ENCODE results near the gene SPG7. TPM values are rescaled to one million over a fixed set of nuclear protein-coding genes. Genes with fewer than 3 reads are reported as not detected.

SPG7 gene
- total RNA-seq, 1 donor from 2014 or later, result 119 TPM

DNA sequence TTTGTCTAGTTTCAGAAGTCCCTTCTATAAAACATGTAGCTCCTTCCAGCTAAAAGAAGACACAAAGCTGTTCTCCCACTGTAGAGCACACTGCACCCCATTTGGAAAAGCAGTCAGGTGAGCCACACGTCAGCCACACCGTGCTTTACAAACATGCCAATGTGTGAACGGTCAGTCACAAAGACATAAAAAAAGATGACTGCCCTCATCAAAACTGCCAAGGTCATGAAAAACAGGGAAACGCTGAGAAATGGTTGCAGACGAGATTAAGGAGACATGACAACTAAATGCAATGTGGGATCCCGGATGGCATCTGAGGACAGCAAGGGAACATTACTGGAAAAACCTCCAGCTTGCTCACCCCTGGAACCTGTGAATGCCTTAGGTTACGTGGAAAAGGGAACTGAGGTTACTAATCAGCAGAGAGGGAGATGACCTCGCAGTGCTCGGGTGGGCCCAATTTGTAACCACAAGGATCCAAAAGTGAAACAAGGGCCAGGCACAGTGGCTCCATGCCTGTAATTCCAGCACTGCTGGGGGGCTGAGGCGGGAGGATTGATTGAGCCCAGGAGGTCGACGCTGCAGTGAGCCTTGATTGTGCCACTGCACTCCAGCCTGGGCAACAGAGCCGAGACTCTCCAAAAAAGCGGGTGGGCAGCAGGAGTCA lies 25.9 kb upstream of the SPG7 start:
- no peaks in the 10 kb centered on the region for H3K9me3 ChIP-seq
- H3K36me3 ChIP-seq, result no peaks in the 10 kb centered on the region
- TF ChIP-seq, protein P1, sequence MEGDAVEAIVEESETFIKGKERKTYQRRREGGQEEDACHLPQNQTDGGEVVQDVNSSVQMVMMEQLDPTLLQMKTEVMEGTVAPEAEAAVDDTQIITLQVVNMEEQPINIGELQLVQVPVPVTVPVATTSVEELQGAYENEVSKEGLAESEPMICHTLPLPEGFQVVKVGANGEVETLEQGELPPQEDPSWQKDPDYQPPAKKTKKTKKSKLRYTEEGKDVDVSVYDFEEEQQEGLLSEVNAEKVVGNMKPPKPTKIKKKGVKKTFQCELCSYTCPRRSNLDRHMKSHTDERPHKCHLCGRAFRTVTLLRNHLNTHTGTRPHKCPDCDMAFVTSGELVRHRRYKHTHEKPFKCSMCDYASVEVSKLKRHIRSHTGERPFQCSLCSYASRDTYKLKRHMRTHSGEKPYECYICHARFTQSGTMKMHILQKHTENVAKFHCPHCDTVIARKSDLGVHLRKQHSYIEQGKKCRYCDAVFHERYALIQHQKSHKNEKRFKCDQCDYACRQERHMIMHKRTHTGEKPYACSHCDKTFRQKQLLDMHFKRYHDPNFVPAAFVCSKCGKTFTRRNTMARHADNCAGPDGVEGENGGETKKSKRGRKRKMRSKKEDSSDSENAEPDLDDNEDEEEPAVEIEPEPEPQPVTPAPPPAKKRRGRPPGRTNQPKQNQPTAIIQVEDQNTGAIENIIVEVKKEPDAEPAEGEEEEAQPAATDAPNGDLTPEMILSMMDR (IDR thresholded peaks at IDR 0.05), result no peak
- TF ChIP-seq POLR2AphosphoS5 (IDR thresholded peaks at IDR 0.05; ENCODE audit: insufficient read depth in 1 of 2, low read depth in 1 of 2) (no peak), POLR2A (IDR thresholded peaks at IDR 0.05) (no peak)
- DNase-seq (ENCODE audit: extremely low spot score in 2 of 2), result no peak
- H3K27me3 ChIP-seq, result no peaks in the 10 kb centered on the region
- H3K4me3 ChIP-seq, result peak overlapping the region in 1 of 2 donors; percentile 4
- peaks cover 100% of the 10 kb centered on the region for H3K4me1 ChIP-seq
- peak overlapping the region; percentile 61 for H3K27ac ChIP-seq
- intact Hi-C loops (cut with DNase I), result no loop called here

DNA sequence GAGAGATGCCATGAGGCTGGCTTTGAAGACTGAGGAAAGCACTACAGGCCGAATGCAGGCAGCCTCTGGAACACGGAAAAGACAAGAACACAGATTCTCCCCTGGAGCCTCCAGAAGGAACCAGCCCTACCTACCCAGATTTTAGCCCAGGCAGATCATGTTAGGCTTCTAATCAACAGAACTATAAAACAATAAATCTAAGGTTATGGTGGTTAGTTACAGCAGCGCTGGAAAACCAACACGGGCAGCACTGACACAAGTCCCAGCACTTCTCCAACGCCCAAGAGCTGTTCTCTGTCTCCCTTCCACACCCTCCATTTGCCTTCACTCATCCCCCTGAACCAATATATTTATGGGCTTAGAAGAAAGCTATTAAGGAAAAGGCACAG lies 25.4 kb upstream of the SPG7 start:
- H3K36me3 ChIP-seq, result no peaks in the 10 kb centered on the region
- intact Hi-C loops (cut with DNase I), result no loop called here
- no peak for DNase-seq (ENCODE audit: extremely low spot score in 2 of 2)
- peak overlapping the region; percentile 61 for H3K27ac ChIP-seq
- TF ChIP-seq, protein P1 (IDR thresholded peaks at IDR 0.05), result no peak
- TF ChIP-seq POLR2A (IDR thresholded peaks at IDR 0.05) (no peak), POLR2AphosphoS5 (IDR thresholded peaks at IDR 0.05; ENCODE audit: insufficient read depth in 1 of 2, low read depth in 1 of 2) (no peak)
- peak overlapping the region in 1 of 2 donors; percentile 4 for H3K4me3 ChIP-seq
- no peaks in the 10 kb centered on the region for H3K27me3 ChIP-seq
- H3K9me3 ChIP-seq, result no peaks in the 10 kb centered on the region
- H3K4me1 ChIP-seq, result peaks cover 100% of the 10 kb centered on the region

DNA sequence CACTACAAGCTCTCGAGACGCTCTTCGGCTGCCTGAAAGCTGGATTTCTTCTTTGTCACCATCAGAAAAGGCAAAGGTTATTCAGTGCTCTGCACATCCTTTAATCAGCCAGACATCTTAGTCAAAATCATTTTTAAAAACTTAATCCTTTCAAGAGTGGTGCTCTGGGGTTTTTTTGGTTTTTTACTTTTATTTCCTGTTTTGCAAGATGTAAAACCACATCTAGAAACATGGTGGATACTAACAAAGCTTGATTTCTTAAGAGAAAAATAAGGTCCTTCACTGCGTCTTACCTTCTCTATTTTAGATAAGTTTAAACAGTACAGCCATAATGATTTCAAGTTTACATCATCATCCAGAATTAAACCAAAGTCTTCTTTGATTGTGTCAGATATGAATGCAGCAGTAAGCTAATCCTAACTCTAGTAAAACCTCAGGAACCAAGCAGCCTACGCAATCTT lies 24.1 kb upstream of the SPG7 start:
- no peak overlapping the region for H3K27ac ChIP-seq
- H3K4me1 ChIP-seq, result peaks cover 100% of the 10 kb centered on the region
- H3K9me3 ChIP-seq, result no peaks in the 10 kb centered on the region
- no peak for DNase-seq (ENCODE audit: extremely low spot score in 2 of 2)
- intact Hi-C loops (cut with DNase I), result no loop called here
- no peaks in the 10 kb centered on the region for H3K36me3 ChIP-seq
- no peaks in the 10 kb centered on the region for H3K27me3 ChIP-seq
- no peak overlapping the region for H3K4me3 ChIP-seq
- TF ChIP-seq, protein P1 (IDR thresholded peaks at IDR 0.05), result no peak
- TF ChIP-seq POLR2AphosphoS5 (IDR thresholded peaks at IDR 0.05; ENCODE audit: insufficient read depth in 1 of 2, low read depth in 1 of 2) (no peak), POLR2A (IDR thresholded peaks at IDR 0.05) (no peak)

DNA sequence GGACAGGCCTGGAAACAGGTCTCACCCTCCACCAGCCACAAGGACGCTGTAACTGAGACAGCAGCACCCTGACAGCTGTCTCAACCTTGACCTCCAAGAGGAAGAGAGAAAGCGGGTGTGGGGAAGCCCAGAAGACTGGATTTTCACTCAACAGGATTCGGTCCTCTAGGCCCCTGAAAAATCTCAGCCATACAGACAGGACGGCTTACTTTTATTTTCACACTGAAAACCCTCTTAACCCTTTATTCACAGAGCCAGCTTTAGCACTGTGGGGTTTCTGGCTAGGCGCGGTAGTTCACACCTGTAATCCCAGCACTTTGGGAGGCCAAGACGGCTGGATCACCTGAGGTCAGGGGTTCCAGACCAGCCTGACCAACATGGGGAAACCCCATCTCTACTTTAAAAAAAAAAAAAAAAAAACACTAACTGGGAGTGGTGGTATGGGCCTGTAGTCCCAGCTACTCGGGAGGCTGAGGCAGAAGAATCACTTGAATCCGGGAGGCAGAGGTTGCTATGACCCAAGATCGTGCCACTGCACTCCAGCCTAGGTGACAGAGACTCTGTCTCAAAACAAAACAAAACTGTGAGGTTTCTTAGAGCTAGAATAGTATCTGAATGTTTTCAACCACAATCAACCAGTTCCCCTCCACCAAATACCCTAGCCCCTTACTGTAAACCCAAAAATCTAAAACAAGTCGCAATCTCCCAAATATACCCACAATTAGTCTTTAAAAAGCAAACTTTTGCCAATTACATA lies 23.1 kb upstream of the SPG7 start:
- no peak for TF ChIP-seq POLR2AphosphoS5 (IDR thresholded peaks at IDR 0.05; ENCODE audit: insufficient read depth in 1 of 2, low read depth in 1 of 2)
- TF ChIP-seq, protein P1 (IDR thresholded peaks at IDR 0.05), result no peak
- TF ChIP-seq POLR2A (IDR thresholded peaks at IDR 0.05), result no peak
- Histone ChIP-seq H3K27me3 (no peaks in the 10 kb centered on the region), H3K4me1 (peaks cover 89% of the 10 kb centered on the region), H3K9me3 (no peaks in the 10 kb centered on the region), H3K4me3 (no peak overlapping the region), H3K36me3 (no peaks in the 10 kb centered on the region), H3K27ac (no peak overlapping the region)
- intact Hi-C loops (cut with DNase I), result no loop called here
- no peak for DNase-seq (ENCODE audit: extremely low spot score in 2 of 2)

Measured in vagina (tissue), 2 donors.